Effector memory CD8-positive, alpha-beta T cell (primary cell): ENCODE data around the gene LAMC1.

Experiments used
- ATAC-seq: fragments of 150-1000 bp; cut with Tn5 transposase; replicated peaks from 2 replicates; pipeline ENCODE4 v1.10.0; 2021; ENCODE audit warnings: mild to moderate bottlenecking, moderate library complexity
- DNase-seq, 3 experiments: peaks; one replicate each; pipeline ENCODE4 v3.0.0; 2021
- H3K27ac Mint-ChIP-seq, 2 donors: one replicate each; pipeline ENCODE4 v1.8.0; 2022; ENCODE audit warnings: mild to moderate bottlenecking in 2 of 2, mixed read lengths in 2 of 2, moderate library complexity in 2 of 2
- H3K27me3 Mint-ChIP-seq, 2 donors: one replicate each; pipeline ENCODE4 v1.8.0; 2022; ENCODE audit warnings: mixed read lengths in 2 of 2
- H3K36me3 Mint-ChIP-seq: one replicate; pipeline ENCODE4 v1.8.0; 2022; ENCODE audit warnings: mild to moderate bottlenecking, moderate library complexity, mixed read lengths; ENCODE audit not compliant: insufficient read depth
- H3K4me1 Mint-ChIP-seq, 2 donors: one replicate each; pipeline ENCODE4 v1.8.0; 2022; ENCODE audit warnings: low read depth in 2 of 2, mixed read lengths in 2 of 2
- H3K4me3 Mint-ChIP-seq, 2 donors: one replicate each; pipeline ENCODE4 v1.8.0; 2022; ENCODE audit warnings: mild to moderate bottlenecking in 2 of 2, mixed read lengths in 2 of 2, moderate library complexity in 2 of 2
- H3K9me3 Mint-ChIP-seq, 2 donors: one replicate each; pipeline ENCODE4 v1.8.0; 2022; ENCODE audit warnings: mixed read lengths in 2 of 2

LAMC1 gene

GRCh38 chr1:183129921-183130690 is 106.9 kb downstream of the LAMC1 start:
- no peaks in the 10 kb centered on the region for H3K4me1 Mint-ChIP-seq
- peaks cover 0 to 32% of the 10 kb centered on the region in 2 donors for H3K27me3 Mint-ChIP-seq
- ATAC-seq (no peak), DNase-seq (no peak)
- H3K27ac Mint-ChIP-seq, result no peak overlapping the region
- H3K36me3 Mint-ChIP-seq, result no peaks in the 10 kb centered on the region
- H3K4me3 Mint-ChIP-seq, result no peak overlapping the region
- H3K9me3 Mint-ChIP-seq, result no peaks in the 10 kb centered on the region

DNA sequence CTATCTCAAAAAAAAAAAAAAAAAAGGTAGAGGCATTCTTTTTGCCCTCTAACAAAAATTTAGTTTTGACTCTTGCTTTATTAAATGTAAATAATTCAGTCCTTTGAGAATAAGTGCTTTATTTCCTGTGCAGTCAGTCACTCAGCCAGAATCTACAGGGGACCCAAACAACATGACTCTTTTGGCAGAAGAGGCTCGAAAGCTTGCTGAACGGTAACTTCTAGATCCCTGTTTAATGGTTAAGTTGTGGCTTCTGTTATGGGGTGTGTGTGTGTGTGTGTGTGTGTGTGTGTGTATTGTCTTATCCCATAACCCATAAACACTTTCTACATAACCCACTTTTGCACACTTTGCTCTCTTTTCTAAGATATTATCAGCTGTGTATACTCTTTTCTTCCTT is 107.9 kb downstream of the LAMC1 start:
- Mint-ChIP-seq H3K27me3 (peaks cover 1 to 35% of the 10 kb centered on the region in 2 donors), H3K4me1 (no peaks in the 10 kb centered on the region), H3K36me3 (peaks cover 2% of the 10 kb centered on the region), H3K9me3 (no peaks in the 10 kb centered on the region), H3K27ac (no peak overlapping the region), H3K4me3 (no peak overlapping the region)
- no peak for DNase-seq
- no peak for ATAC-seq

- peaks cover 3% of the 10 kb centered on the region for H3K36me3 Mint-ChIP-seq
- no peaks in the 10 kb centered on the region for H3K9me3 Mint-ChIP-seq
- no peaks in the 10 kb centered on the region for H3K4me1 Mint-ChIP-seq
- ATAC-seq (no peak), DNase-seq (no peak)
- no peak overlapping the region for H3K27ac Mint-ChIP-seq
- peaks cover 15 to 31% of the 10 kb centered on the region in 2 donors for H3K27me3 Mint-ChIP-seq
- no peak overlapping the region for H3K4me3 Mint-ChIP-seq
Observed at GRCh38 chr1:183135336-183135735, 112.1 kb downstream of the LAMC1 start.

DNA sequence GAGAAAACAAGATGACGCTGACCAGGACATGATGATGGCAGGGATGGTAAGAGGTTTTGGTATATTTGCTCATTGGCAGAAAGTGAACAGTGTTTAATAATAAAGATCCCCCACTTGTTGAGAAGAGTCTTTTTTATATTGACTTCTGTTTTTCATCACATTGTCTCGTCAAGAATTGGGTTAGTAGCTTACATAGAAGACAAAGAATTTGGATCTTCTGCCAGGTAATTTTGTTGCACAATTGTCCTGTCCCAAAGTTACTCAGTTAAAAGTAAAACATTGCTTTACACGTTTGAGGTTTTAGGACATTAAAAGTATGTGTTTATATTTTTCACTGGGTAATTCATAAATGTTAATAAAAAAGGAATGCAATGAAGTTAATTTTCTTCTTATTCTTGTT is 114.6 kb downstream of the LAMC1 start:
- ATAC-seq (no peak), DNase-seq (no peak)
- H3K36me3 Mint-ChIP-seq, result peaks cover 3% of the 10 kb centered on the region
- peaks cover 23 to 37% of the 10 kb centered on the region in 2 donors for H3K27me3 Mint-ChIP-seq
- no peak overlapping the region for H3K27ac Mint-ChIP-seq
- no peak overlapping the region for H3K4me3 Mint-ChIP-seq
- no peaks in the 10 kb centered on the region for H3K9me3 Mint-ChIP-seq
- no peaks in the 10 kb centered on the region for H3K4me1 Mint-ChIP-seq

GRCh38 chr1:183138301-183138700 is 115.1 kb downstream of the LAMC1 start:
- Mint-ChIP-seq H3K4me1 (no peaks in the 10 kb centered on the region), H3K9me3 (no peaks in the 10 kb centered on the region), H3K4me3 (no peak overlapping the region), H3K27me3 (peaks cover 25 to 36% of the 10 kb centered on the region in 2 donors), H3K36me3 (peaks cover 3% of the 10 kb centered on the region), H3K27ac (no peak overlapping the region)
- ATAC-seq (no peak), DNase-seq (no peak)

DNA sequence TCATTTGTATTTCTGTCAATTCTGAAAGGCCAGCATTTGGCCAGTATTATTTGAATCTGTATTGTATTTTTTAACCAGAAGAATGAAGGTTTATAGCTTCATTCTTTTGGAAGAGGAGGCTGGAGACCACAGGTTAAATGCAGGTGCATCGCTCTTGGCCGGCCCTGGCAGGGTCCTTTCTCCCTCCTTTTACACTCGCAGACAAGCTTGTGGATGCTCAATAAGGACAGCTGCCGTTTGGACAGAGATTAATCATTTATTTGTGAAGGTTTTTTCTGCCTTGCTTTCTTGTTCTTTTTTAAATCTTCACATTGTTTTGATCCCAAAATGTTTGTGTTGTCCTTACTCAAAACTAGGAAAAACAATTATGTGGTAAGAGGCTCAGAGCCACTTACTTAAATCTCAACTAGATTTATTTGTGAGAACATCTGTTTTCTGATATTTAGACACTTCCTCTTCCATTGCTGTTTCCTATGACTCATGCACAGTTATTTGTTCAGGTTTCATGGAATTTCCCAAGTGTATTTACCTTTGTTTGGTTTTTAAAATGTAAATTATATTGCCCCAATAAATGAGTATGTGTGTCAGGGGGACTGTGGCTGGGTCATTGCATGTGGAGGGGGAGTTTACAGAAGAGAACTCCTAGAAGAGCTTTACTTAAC is 116.2 kb downstream of the LAMC1 start:
- Mint-ChIP-seq H3K36me3 (peaks cover 3% of the 10 kb centered on the region), H3K27ac (no peak overlapping the region), H3K4me1 (no peaks in the 10 kb centered on the region), H3K4me3 (no peak overlapping the region), H3K9me3 (no peaks in the 10 kb centered on the region), H3K27me3 (peaks cover 25 to 26% of the 10 kb centered on the region in 2 donors)
- ATAC-seq (no peak), DNase-seq (no peak)

- Mint-ChIP-seq H3K27ac (no peak overlapping the region), H3K27me3 (peaks cover 25 to 29% of the 10 kb centered on the region in 2 donors), H3K4me3 (no peak overlapping the region), H3K4me1 (no peaks in the 10 kb centered on the region), H3K36me3 (peaks cover 3% of the 10 kb centered on the region), H3K9me3 (no peaks in the 10 kb centered on the region)
- ATAC-seq, result no peak
- no peak for DNase-seq
Observed at GRCh38 chr1:183140633-183141032, 117.4 kb downstream of the LAMC1 start.

GRCh38 chr1:183142171-183142570 is 119.0 kb downstream of the LAMC1 start:
- no peak for ATAC-seq
- H3K27ac Mint-ChIP-seq, result no peak overlapping the region
- DNase-seq, result no peak
- no peak overlapping the region for H3K4me3 Mint-ChIP-seq
- no peaks in the 10 kb centered on the region for H3K4me1 Mint-ChIP-seq
- peaks cover 23% of the 10 kb centered on the region in 2 donors for H3K27me3 Mint-ChIP-seq
- no peaks in the 10 kb centered on the region for H3K9me3 Mint-ChIP-seq
- no peaks in the 10 kb centered on the region for H3K36me3 Mint-ChIP-seq

DNA sequence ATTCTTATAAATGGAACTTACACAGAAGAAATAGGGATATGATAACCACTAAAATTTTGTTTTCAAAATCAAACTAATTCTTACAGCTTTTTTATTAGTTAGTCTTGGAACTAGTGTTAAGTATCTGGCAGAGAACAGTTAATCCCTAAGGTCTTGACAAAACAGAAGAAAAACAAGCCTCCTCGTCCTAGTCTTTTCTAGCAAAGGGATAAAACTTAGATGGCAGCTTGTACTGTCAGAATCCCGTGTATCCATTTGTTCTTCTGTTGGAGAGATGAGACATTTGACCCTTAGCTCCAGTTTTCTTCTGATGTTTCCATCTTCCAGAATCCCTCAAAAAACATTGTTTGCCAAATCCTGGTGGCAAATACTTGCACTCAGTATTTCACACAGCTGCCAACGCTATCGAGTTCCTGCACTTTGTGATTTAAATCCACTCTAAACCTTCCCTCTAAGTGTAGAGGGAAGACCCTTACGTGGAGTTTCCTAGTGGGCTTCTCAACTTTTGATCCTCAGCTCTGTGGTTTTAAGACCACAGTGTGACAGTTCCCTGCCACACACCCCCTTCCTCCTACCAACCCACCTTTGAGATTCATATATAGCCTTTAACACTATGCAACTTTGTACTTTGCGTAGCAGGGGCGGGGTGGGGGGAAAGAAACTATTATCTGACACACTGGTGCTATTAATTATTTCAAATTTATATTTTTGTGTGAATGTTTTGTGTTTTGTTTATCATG is 120.5 kb downstream of the LAMC1 start:
- H3K4me3 Mint-ChIP-seq, result no peak overlapping the region
- H3K36me3 Mint-ChIP-seq, result no peaks in the 10 kb centered on the region
- no peak for ATAC-seq
- no peak for DNase-seq
- no peaks in the 10 kb centered on the region for H3K4me1 Mint-ChIP-seq
- no peak overlapping the region for H3K27ac Mint-ChIP-seq
- H3K9me3 Mint-ChIP-seq, result no peaks in the 10 kb centered on the region
- peaks cover 23 to 31% of the 10 kb centered on the region in 2 donors for H3K27me3 Mint-ChIP-seq

- no peak for DNase-seq
- ATAC-seq, result no peak
- Mint-ChIP-seq H3K4me3 (no peak overlapping the region), H3K27me3 (peaks cover 16 to 25% of the 10 kb centered on the region in 2 donors), H3K9me3 (no peaks in the 10 kb centered on the region), H3K4me1 (no peaks in the 10 kb centered on the region), H3K36me3 (no peaks in the 10 kb centered on the region), H3K27ac (no peak overlapping the region)
Observed at GRCh38 chr1:183144752-183145151, 121.5 kb downstream of the LAMC1 start.

GRCh38 chr1:183147735-183148134 is 124.5 kb downstream of the LAMC1 start:
- peaks cover 10 to 18% of the 10 kb centered on the region in 2 donors for H3K27me3 Mint-ChIP-seq
- H3K4me3 Mint-ChIP-seq, result no peak overlapping the region
- H3K27ac Mint-ChIP-seq, result no peak overlapping the region
- no peaks in the 10 kb centered on the region for H3K4me1 Mint-ChIP-seq
- no peaks in the 10 kb centered on the region for H3K36me3 Mint-ChIP-seq
- ATAC-seq (no peak), DNase-seq (no peak)
- peaks cover 0 to 3% of the 10 kb centered on the region in 2 donors for H3K9me3 Mint-ChIP-seq

DNA sequence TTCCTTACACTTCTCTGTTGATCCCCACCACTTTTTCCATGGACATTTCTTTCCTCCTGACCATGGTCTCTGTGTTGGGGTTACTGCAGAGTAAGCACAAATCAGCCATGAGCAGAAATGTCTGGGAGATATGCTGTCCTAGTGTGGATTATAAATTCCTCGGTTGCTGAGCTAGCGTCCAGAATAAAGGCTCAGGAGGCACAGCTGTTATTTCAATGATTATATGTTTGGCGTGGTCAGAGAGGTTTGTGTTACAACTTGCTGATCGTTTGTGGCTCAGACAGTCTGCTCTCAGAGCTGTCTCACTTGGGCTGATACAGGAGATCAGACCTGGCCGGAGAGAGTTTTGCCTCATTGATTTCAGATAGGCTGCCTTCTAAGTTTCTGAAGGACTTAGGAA is 125.4 kb downstream of the LAMC1 start:
- ATAC-seq, result no peak
- no peak for DNase-seq
- Mint-ChIP-seq H3K9me3 (peaks cover 0 to 3% of the 10 kb centered on the region in 2 donors), H3K36me3 (no peaks in the 10 kb centered on the region), H3K27me3 (peaks cover 17 to 22% of the 10 kb centered on the region in 2 donors), H3K27ac (no peak overlapping the region), H3K4me1 (no peaks in the 10 kb centered on the region), H3K4me3 (no peak overlapping the region)

DNA sequence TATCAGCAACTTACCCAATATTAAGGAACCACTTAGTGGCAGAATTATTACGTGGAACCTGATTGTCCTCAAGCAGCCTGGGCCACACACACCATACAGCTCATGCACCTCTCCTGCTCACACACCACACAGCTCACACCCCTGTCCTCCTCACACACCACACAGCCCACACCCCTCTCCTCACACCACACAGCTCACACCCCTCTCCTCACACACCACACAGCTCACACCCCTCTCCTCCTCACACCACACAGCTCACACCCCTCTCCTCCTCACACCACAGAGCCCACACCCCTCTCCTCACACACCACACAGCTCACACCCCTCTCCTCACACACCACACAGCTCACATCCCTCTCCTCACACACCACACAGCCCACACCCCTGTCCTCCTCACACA is 126.1 kb downstream of the LAMC1 start:
- DNase-seq (no peak), ATAC-seq (no peak)
- peaks cover 23 to 29% of the 10 kb centered on the region in 2 donors for H3K27me3 Mint-ChIP-seq
- no peak overlapping the region for H3K4me3 Mint-ChIP-seq
- H3K9me3 Mint-ChIP-seq, result peaks cover 0 to 3% of the 10 kb centered on the region in 2 donors
- no peak overlapping the region for H3K27ac Mint-ChIP-seq
- H3K36me3 Mint-ChIP-seq, result no peaks in the 10 kb centered on the region
- H3K4me1 Mint-ChIP-seq, result no peaks in the 10 kb centered on the region
